Subcutaneous abdominal adipose tissue (tissue), 5 donors: Measurements from ENCODE around the gene GLIS2.

Experiments used
- H3K27ac ChIP-seq: one replicate; pipeline ENCODE4 v1.7.0; 2013; ENCODE audit warnings: low read depth, mild to moderate bottlenecking, inconsistent platforms, low read length, moderate library complexity
- H3K27me3 ChIP-seq, 5 donors: one replicate each; pipeline ENCODE4 v1.7.0; 2013; ENCODE audit warnings: low read length in 5 of 5, inconsistent platforms in 1 of 5; ENCODE audit not compliant: control insufficient read depth in 5 of 5, insufficient read depth in 4 of 5
- H3K36me3 ChIP-seq, 5 donors: one replicate each; pipeline ENCODE4 v1.7.0; 2013; ENCODE audit warnings: low read length in 5 of 5; ENCODE audit not compliant: control insufficient read depth in 5 of 5, insufficient read depth in 5 of 5
- H3K4me1 ChIP-seq, 5 donors: one replicate each; pipeline ENCODE4 v1.7.0; 2013; ENCODE audit warnings: low read length in 5 of 5, mild to moderate bottlenecking in 3 of 5, moderate library complexity in 1 of 5; ENCODE audit not compliant: control insufficient read depth in 5 of 5, insufficient read depth in 5 of 5
- H3K4me3 ChIP-seq, 5 donors: one replicate each; pipeline ENCODE4 v1.7.0; 2013; ENCODE audit warnings: low read length in 5 of 5, low read depth in 1 of 5
- H3K9ac ChIP-seq, 5 donors: one replicate each; pipeline ENCODE4 v1.7.0; 2013; ENCODE audit warnings: low read length in 5 of 5, mild to moderate bottlenecking in 4 of 5, moderate library complexity in 3 of 5
- H3K9me3 ChIP-seq, 5 donors: one replicate each; pipeline ENCODE4 v1.7.0; 2013; ENCODE audit warnings: low read length in 5 of 5; ENCODE audit not compliant: control insufficient read depth in 5 of 5
- donor health status: healthy.
- donor health status: healthy.
- donor health status: healthy.
- donor health status: healthy.
- donor health status: healthy.

GLIS2 gene

GRCh38 chr16:4325253-4325758 is 9.4 kb downstream of the GLIS2 start:
- no peaks in the 10 kb centered on the region for H3K27me3 ChIP-seq
- H3K36me3 ChIP-seq: no peaks in the 10 kb centered on the region
- peak overlapping the region; percentile 78 for H3K27ac ChIP-seq
- peak overlapping the region in 3 of 5 donors; percentile 8 to 78 (median 28) for H3K9ac ChIP-seq
- no peaks in the 10 kb centered on the region for H3K9me3 ChIP-seq
- H3K4me3 ChIP-seq: no peak overlapping the region
- peaks cover 5 to 84% (median 73%) of the 10 kb centered on the region in 5 donors for H3K4me1 ChIP-seq

- Histone ChIP-seq H3K36me3 (peaks cover 0 to 8% (median 3%) of the 10 kb centered on the region in 5 donors), H3K4me3 (peak overlapping the region in 4 of 5 donors; percentile 51 to 65 (median 62)), H3K27ac (peak overlapping the region; percentile 65), H3K4me1 (peaks cover 4 to 66% (median 57%) of the 10 kb centered on the region in 5 donors), H3K9me3 (no peaks in the 10 kb centered on the region), H3K27me3 (no peaks in the 10 kb centered on the region), H3K9ac (peak overlapping the region in 3 of 5 donors; percentile 55 to 74 (median 70))
Measured at GRCh38 chr16:4327386-4328045, 11.6 kb downstream of the GLIS2 start.

GRCh38 chr16:4328046-4328781 is 12.3 kb downstream of the GLIS2 start:
- peaks cover 0 to 2% (median 0%) of the 10 kb centered on the region in 5 donors for H3K27me3 ChIP-seq
- H3K36me3 ChIP-seq: peaks cover 0 to 15% (median 4%) of the 10 kb centered on the region in 5 donors
- H3K4me1 ChIP-seq: peaks cover 4 to 60% (median 50%) of the 10 kb centered on the region in 5 donors
- peak overlapping the region; percentile 65 for H3K27ac ChIP-seq
- no peaks in the 10 kb centered on the region for H3K9me3 ChIP-seq
- H3K9ac ChIP-seq: peak overlapping the region in 3 of 5 donors; percentile 51 to 74 (median 65)
- peak overlapping the region in 4 of 5 donors; percentile 51 to 65 (median 62) for H3K4me3 ChIP-seq

GRCh38 chr16:4328782-4329775 is 13.2 kb downstream of the GLIS2 start:
- peak overlapping the region in 2 of 5 donors; percentile 64 to 65 for H3K4me3 ChIP-seq
- peak overlapping the region; percentile 65 for H3K27ac ChIP-seq
- no peaks in the 10 kb centered on the region for H3K9me3 ChIP-seq
- H3K27me3 ChIP-seq: peaks cover 0 to 3% (median 0%) of the 10 kb centered on the region in 5 donors
- peaks cover 0 to 20% (median 10%) of the 10 kb centered on the region in 5 donors for H3K36me3 ChIP-seq
- peaks cover 2 to 51% (median 42%) of the 10 kb centered on the region in 5 donors for H3K4me1 ChIP-seq
- peak overlapping the region in 2 of 5 donors; percentile 42 to 65 for H3K9ac ChIP-seq

GRCh38 chr16:4330277-4330874 is 14.5 kb downstream of the GLIS2 start:
- no peak overlapping the region for H3K4me3 ChIP-seq
- H3K36me3 ChIP-seq: peaks cover 0 to 29% (median 17%) of the 10 kb centered on the region in 5 donors
- H3K27ac ChIP-seq: no peak overlapping the region
- H3K9me3 ChIP-seq: no peaks in the 10 kb centered on the region
- peaks cover 0 to 3% (median 0%) of the 10 kb centered on the region in 5 donors for H3K27me3 ChIP-seq
- peaks cover 0 to 38% (median 29%) of the 10 kb centered on the region in 5 donors for H3K4me1 ChIP-seq
- H3K9ac ChIP-seq: no peak overlapping the region

- Histone ChIP-seq H3K27me3 (peaks cover 0 to 3% (median 0%) of the 10 kb centered on the region in 5 donors), H3K9ac (no peak overlapping the region), H3K9me3 (no peaks in the 10 kb centered on the region), H3K4me3 (no peak overlapping the region), H3K4me1 (peaks cover 0 to 29% (median 25%) of the 10 kb centered on the region in 5 donors), H3K36me3 (peaks cover 0 to 43% (median 26%) of the 10 kb centered on the region in 5 donors), H3K27ac (no peak overlapping the region)
Measured at GRCh38 chr16:4332083-4332482, 16.2 kb downstream of the GLIS2 start.

GRCh38 chr16:4332623-4333307 is 16.9 kb downstream of the GLIS2 start:
- Histone ChIP-seq H3K36me3 (peaks cover 0 to 50% (median 26%) of the 10 kb centered on the region in 5 donors), H3K9me3 (no peaks in the 10 kb centered on the region), H3K4me1 (peaks cover 0 to 24% (median 21%) of the 10 kb centered on the region in 5 donors), H3K9ac (no peak overlapping the region), H3K27ac (no peak overlapping the region), H3K27me3 (peaks cover 0 to 3% (median 0%) of the 10 kb centered on the region in 5 donors), H3K4me3 (no peak overlapping the region)

GRCh38 chr16:4333308-4333638 is 17.4 kb downstream of the GLIS2 start:
- Histone ChIP-seq H3K4me1 (peaks cover 0 to 19% (median 16%) of the 10 kb centered on the region in 5 donors), H3K9ac (no peak overlapping the region), H3K27me3 (peaks cover 0 to 3% (median 0%) of the 10 kb centered on the region in 5 donors), H3K27ac (no peak overlapping the region), H3K36me3 (peaks cover 0 to 50% (median 26%) of the 10 kb centered on the region in 5 donors), H3K4me3 (no peak overlapping the region), H3K9me3 (no peaks in the 10 kb centered on the region)
